HCT116 (cell line): ENCODE measurements around the gene ROMO1. TPM values are rescaled to one million over a fixed set of nuclear protein-coding genes. Genes with fewer than 3 reads are reported as not detected.
A peak's percentile ranks its signal among the peaks of the same experiment; 100 is the strongest.

Experiments used
- ATAC-seq: fragments of 200-7000 bp; cut with Tn5 transposase; 2 replicates; pipeline ENCODE4 v1.9.1; 2020; ENCODE audit warnings: mild to moderate bottlenecking, moderate library complexity
- BruUV-seq: library from RNA; stranded (reverse); fragments of 400-500 nt; replicated peaks from 2 replicates; lab custom pipeline; 2021; lab: Mats Ljungman, UMichigan
- CTCF ChIA-PET: fragments of 300-600 bp; sonication (Branson Sonifier 250); formaldehyde crosslinking; loops from one replicate; lab custom pipeline; 2021; ENCODE audit warnings: antibody characterized with exemption; lab: Charles Lee
- POLR2A ChIA-PET: fragments of 300-600, 350-600 bp; sonication (Branson Sonifier 250); formaldehyde crosslinking; loops from one replicate; lab custom pipeline; 2021; ENCODE audit warnings: antibody characterized with exemption; lab: Charles Lee
- RAD21 ChIA-PET, 2 experiments: fragments of 300-600 bp; sonication (Branson Sonifier 250); formaldehyde crosslinking; loops; one replicate each; lab custom pipeline; 2023; ENCODE audit warnings: low total read pairs in 2 of 2; ENCODE audit not compliant: uncharacterized antibody in 2 of 2, unreplicated experiment in 2 of 2, low non-redundant PET in 1 of 2; lab: Charles Lee
- DNase-seq: peaks from one replicate; pipeline ENCODE4 v3.0.0-alpha.2; 2010; ENCODE audit warnings: low read depth, low spot score
- H2AFZ ChIP-seq: fragments of 200-600 bp; shearing (Covaris generic), sonication (generic); 2 replicates; pipeline ENCODE4 v1.6.1; 2017; ENCODE audit warnings: low read depth, mixed run types, mixed read lengths, antibody characterized with exemption, low read length; ENCODE audit not compliant: poor library complexity, severe bottlenecking
- H3K27ac ChIP-seq: 2 replicates; pipeline ENCODE4 v1.5.1; 2012; ENCODE audit warnings: low read depth, low read length
- H3K27me3 ChIP-seq: fragments of 200-600 bp; sonication (generic); 2 replicates; pipeline ENCODE4 v1.6.1; 2016; ENCODE audit warnings: mixed run types, low read length, mixed read lengths; ENCODE audit not compliant: insufficient read depth
- H3K36me3 ChIP-seq, 2 experiments: fragments of 200-500 bp in 1 of 2; fragments of 200-600 bp in 1 of 2; sonication (Bioruptor generic) in 1 of 2; sonication (generic) in 1 of 2; 2 replicates each; pipeline versions ENCODE4 v1.5.1 to v1.6.1; 2014 to 2016; ENCODE audit warnings: low read length in 2 of 2, inconsistent platforms in 1 of 2, mixed read lengths in 1 of 2, mixed run types in 1 of 2; ENCODE audit not compliant: insufficient read depth in 2 of 2, control insufficient read depth in 1 of 2
- H3K4me1 ChIP-seq, 2 experiments: fragments of 200-600 bp in 1 of 2; sonication (generic) in 1 of 2; 2 replicates each; pipeline versions ENCODE4 v1.5.1 to v1.6.1; 2012 to 2017; ENCODE audit warnings: low read length in 2 of 2, inconsistent platforms in 1 of 2, mild to moderate bottlenecking in 1 of 2, mixed read lengths in 1 of 2, mixed run types in 1 of 2, moderate library complexity in 1 of 2; ENCODE audit not compliant: insufficient read depth in 2 of 2, control insufficient read depth in 1 of 2
- H3K4me2 ChIP-seq: fragments of 200-600 bp; sonication (generic); 2 replicates; pipeline ENCODE4 v1.6.1; 2017; ENCODE audit warnings: mixed run types, low read length, mixed read lengths
- H3K4me3 ChIP-seq, 2 experiments: fragments of 200-600 bp in 1 of 2; sonication (generic) in 1 of 2; replicated peaks in 1 of 2; 2 replicates each; pipeline ENCODE4 v1.5.1; 2011 to 2016; ENCODE audit warnings: low read length in 2 of 2, control low read depth in 1 of 2, low read depth in 1 of 2, mild to moderate bottlenecking in 1 of 2, mixed read lengths in 1 of 2, mixed run types in 1 of 2
- H3K79me2 ChIP-seq: fragments of 200-600 bp; sonication (generic); 2 replicates; pipeline ENCODE4 v1.6.1; 2017; ENCODE audit warnings: mild to moderate bottlenecking, mixed run types, low read length, moderate library complexity, mixed read lengths; ENCODE audit not compliant: insufficient read depth
- H3K9ac ChIP-seq: fragments of 200-600 bp; sonication (generic); 2 replicates; pipeline ENCODE4 v1.6.1; 2016; ENCODE audit warnings: low read length, mixed read lengths
- H3K9me2 ChIP-seq: fragments of 200-600 bp; sonication (generic), shearing (Covaris generic); 2 replicates; pipeline ENCODE4 v1.6.1; 2017; ENCODE audit warnings: mixed run types, mild to moderate bottlenecking, moderate library complexity; ENCODE audit not compliant: insufficient read depth
- H3K9me3 ChIP-seq, 2 experiments: fragments of 200-500 bp in 1 of 2; fragments of 200-600 bp in 1 of 2; sonication (Bioruptor generic) in 1 of 2; sonication (generic) in 1 of 2; 2 replicates each; pipeline ENCODE4 v1.6.1; 2014 to 2017; ENCODE audit warnings: low read length in 2 of 2, mixed read lengths in 2 of 2, inconsistent platforms in 1 of 2, low read depth in 1 of 2, mild to moderate bottlenecking in 1 of 2, mixed run types in 1 of 2, moderate library complexity in 1 of 2; ENCODE audit not compliant: control insufficient read depth in 1 of 2, insufficient read depth in 1 of 2
- H4K20me1 ChIP-seq: fragments of 200-600 bp; sonication (generic), shearing (Covaris generic); 2 replicates; pipeline ENCODE4 v1.6.1; 2017; ENCODE audit warnings: mixed run types, mild to moderate bottlenecking, moderate library complexity; ENCODE audit not compliant: insufficient read depth
- ATF3 ChIP-seq: IDR thresholded peaks from 2 replicates; pipeline ENCODE4 v1.6.1; 2012
- CBX3 ChIP-seq: IDR thresholded peaks from 2 replicates; pipeline ENCODE4 v1.6.1; 2012; ENCODE audit warnings: low read depth
- EGR1 ChIP-seq: IDR thresholded peaks from 2 replicates; pipeline ENCODE4 v1.6.1; 2012; ENCODE audit warnings: low read depth
- MAX ChIP-seq: IDR thresholded peaks from 2 replicates; pipeline ENCODE4 v1.6.1; 2012
- SP1 ChIP-seq: IDR thresholded peaks from 2 replicates; pipeline ENCODE4 v1.6.1; 2012; ENCODE audit warnings: low read depth
- TCF7L2 ChIP-seq: IDR thresholded peaks from 2 replicates; pipeline ENCODE4 v1.7.0; 2011; ENCODE audit warnings: borderline replicate concordance, inconsistent platforms; ENCODE audit not compliant: insufficient read depth, insufficient read length; ENCODE audit errors: extremely low read depth
- intact Hi-C: fragments of 100-400 bp; cut with micrococcal nuclease; formaldehyde crosslinking; loops from 2 replicates; pipeline ENCODE4 v1.10.0; 2022
- total RNA-seq: library from RNA; stranded (reverse); gene quantifications from one replicate; pipeline ENCODE4 v1.2.1, GENCODE V29; 2021; ENCODE audit not compliant: unreplicated experiment
- TF ChIP-seq, protein P1 (sequence below): IDR thresholded peaks from 2 replicates; pipeline ENCODE4 v1.6.1; 2011; ENCODE audit warnings: mild to moderate bottlenecking, low read length, moderate library complexity; ENCODE audit not compliant: insufficient replicate concordance; ENCODE audit errors: extremely low read depth
- TF ChIP-seq, protein P2 (sequence below), 3 experiments: fragments of 200-600 bp in 1 of 3; sonication (generic) in 1 of 3; IDR thresholded peaks in 2 of 3; conservative IDR thresholded peaks in 1 of 3; 2 replicates each; pipeline ENCODE4 v1.5.1; 2012 to 2017; ENCODE audit warnings: low read depth in 2 of 3, low read length in 2 of 3, antibody characterized with exemption in 1 of 3, borderline replicate concordance in 1 of 3, control low read depth in 1 of 3, mild to moderate bottlenecking in 1 of 3, mixed read lengths in 1 of 3, mixed run types in 1 of 3, moderate library complexity in 1 of 3; ENCODE audit not compliant: insufficient read depth in 1 of 3

Gene ROMO1
- total RNA-seq, 1 experiment from 2014 or later: 167 TPM

DNA sequence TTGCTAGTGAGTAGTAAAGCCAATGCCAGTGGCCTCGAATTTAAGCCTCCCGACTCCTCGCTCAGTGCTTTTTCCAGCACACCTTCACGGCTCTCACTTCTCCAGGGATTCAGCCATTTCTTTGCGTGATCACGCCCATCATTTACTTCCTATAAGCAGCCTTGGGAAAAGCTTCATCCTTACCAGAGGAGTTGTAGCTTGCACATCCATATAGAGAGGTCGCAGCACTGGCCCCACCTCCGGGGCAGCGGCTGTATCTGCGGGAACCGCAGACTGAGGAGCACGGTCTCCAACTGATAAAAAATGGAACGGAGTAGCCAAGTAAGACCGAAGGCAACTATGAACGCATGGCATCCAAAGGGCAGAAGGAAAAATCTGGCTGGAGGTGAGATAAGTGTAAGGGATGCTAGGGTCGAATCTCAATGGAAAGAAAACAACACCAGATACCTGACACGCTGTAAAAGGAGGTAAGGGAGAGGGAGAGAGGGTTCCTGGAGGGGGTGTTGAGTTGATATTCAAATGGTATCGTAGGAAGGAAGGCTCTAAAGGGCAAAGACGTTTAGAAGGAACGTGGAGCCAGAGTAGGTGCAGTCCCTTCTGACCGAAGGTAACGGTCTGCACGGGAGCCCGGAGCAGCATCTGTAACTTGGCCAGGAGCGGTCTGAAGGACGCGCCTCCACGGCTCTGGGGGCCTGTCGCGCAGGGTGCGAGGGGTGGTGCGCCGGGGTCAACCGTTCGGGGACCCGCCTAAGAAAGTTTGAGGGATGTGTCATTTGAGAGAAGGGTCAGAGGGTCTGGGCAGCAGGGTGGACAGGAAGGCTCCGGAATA is 693 bp upstream of the ROMO1 start:
- Histone ChIP-seq H3K9me2 (no peaks in the 10 kb centered on the region), H4K20me1 (peaks cover 4% of the 10 kb centered on the region; the same call in 1 of the 2 replicates), H3K36me3 (peaks cover 15 to 16% of the 10 kb centered on the region in 2 experiments; a peak in 3 of 4 replicates), H3K27ac (peak overlapping the region; percentile 83), H3K4me3 (peak overlapping the region; percentile 95), H3K79me2 (peaks cover 47% of the 10 kb centered on the region), H3K4me2 (peak overlapping the region; percentile 94), H3K4me1 (peaks cover 10 to 26% of the 10 kb centered on the region in 2 experiments), H2AFZ (peak overlapping the region; percentile 60), H3K9ac (peak overlapping the region; percentile 93), H3K9me3 (no peaks in the 10 kb centered on the region), H3K27me3 (no peaks in the 10 kb centered on the region)
- ATAC-seq: peak; percentile 50
- POLR2A ChIA-PET: interaction anchor here (1.4 kb wide), 1 partner anchor 44 kb away, joined by 4 read pairs; the partner anchor contains the start of gene RBM39
- BruUV-seq: TSS peak; percentile 40
- RAD21 ChIA-PET: interaction anchor here in 1 of 2 experiments (0.6 kb wide), 1 partner anchor 191 kb away, joined by 3 read pairs; no protein-coding TSS in a partner anchor
- CTCF ChIA-PET: no interaction called here
- no peak for DNase-seq
- TF ChIP-seq MAX: no peak
- TF ChIP-seq SP1: no peak
- no peak for TF ChIP-seq EGR1
- no peak for TF ChIP-seq CBX3
- TF ChIP-seq, protein P1, sequence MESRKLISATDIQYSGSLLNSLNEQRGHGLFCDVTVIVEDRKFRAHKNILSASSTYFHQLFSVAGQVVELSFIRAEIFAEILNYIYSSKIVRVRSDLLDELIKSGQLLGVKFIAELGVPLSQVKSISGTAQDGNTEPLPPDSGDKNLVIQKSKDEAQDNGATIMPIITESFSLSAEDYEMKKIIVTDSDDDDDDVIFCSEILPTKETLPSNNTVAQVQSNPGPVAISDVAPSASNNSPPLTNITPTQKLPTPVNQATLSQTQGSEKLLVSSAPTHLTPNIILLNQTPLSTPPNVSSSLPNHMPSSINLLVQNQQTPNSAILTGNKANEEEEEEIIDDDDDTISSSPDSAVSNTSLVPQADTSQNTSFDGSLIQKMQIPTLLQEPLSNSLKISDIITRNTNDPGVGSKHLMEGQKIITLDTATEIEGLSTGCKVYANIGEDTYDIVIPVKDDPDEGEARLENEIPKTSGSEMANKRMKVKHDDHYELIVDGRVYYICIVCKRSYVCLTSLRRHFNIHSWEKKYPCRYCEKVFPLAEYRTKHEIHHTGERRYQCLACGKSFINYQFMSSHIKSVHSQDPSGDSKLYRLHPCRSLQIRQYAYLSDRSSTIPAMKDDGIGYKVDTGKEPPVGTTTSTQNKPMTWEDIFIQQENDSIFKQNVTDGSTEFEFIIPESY: no peak
- no peak for TF ChIP-seq TCF7L2
- TF ChIP-seq, protein P2, sequence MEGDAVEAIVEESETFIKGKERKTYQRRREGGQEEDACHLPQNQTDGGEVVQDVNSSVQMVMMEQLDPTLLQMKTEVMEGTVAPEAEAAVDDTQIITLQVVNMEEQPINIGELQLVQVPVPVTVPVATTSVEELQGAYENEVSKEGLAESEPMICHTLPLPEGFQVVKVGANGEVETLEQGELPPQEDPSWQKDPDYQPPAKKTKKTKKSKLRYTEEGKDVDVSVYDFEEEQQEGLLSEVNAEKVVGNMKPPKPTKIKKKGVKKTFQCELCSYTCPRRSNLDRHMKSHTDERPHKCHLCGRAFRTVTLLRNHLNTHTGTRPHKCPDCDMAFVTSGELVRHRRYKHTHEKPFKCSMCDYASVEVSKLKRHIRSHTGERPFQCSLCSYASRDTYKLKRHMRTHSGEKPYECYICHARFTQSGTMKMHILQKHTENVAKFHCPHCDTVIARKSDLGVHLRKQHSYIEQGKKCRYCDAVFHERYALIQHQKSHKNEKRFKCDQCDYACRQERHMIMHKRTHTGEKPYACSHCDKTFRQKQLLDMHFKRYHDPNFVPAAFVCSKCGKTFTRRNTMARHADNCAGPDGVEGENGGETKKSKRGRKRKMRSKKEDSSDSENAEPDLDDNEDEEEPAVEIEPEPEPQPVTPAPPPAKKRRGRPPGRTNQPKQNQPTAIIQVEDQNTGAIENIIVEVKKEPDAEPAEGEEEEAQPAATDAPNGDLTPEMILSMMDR (IDR thresholded peaks at IDR 0.05 in 2 of 3, conservative IDR thresholded peaks at IDR 0.05 in 1 of 3; ENCODE audit: borderline replicate concordance in 1 of 3, insufficient read depth in 1 of 3, low read depth in 2 of 3, low read length in 2 of 3): no peak
- no peak for TF ChIP-seq ATF3
- intact Hi-C loops: no loop called here
